Esophagus muscularis mucosa (tissue), 4 donors: ENCODE measurements around the gene ETV1.

Experiments
- CTCF ChIP-seq, 3 experiments: fragments of 200-600 bp in 2 of 3; fragments of 450-650 bp in 1 of 3; sonication (generic) in 2 of 3; IDR thresholded peaks; one replicate each; pipeline ENCODE4 v1.5.1; 2017 to 2019; ENCODE audit warnings: antibody characterized with exemption in 3 of 3, mild to moderate bottlenecking in 2 of 3, moderate library complexity in 1 of 3
- EP300 ChIP-seq: sonication (generic); formaldehyde crosslinking; IDR thresholded peaks from one replicate; pipeline ENCODE4 v1.6.1; 2017; ENCODE audit warnings: antibody characterized with exemption
- POLR2A ChIP-seq: fragments of 450-650 bp; IDR thresholded peaks from one replicate; pipeline ENCODE4 v1.6.1; 2017; ENCODE audit warnings: antibody characterized with exemption, moderate library complexity, mild to moderate bottlenecking, low read depth
- POLR2AphosphoS5 ChIP-seq, 2 donors: sonication (generic); formaldehyde crosslinking; IDR thresholded peaks; one replicate each; pipeline ENCODE4 v1.6.1; 2017; ENCODE audit warnings: antibody characterized with exemption in 2 of 2

GRCh38 chr7:13988065-13988464 is 1.4 kb downstream of the ETV1 start:
- TF ChIP-seq CTCF (IDR thresholded peaks at IDR 0.05), result no peak
- TF ChIP-seq POLR2AphosphoS5 (IDR thresholded peaks at IDR 0.05), result no peak
- no peak for TF ChIP-seq EP300
- no peak for TF ChIP-seq POLR2A
